Cardiac fibroblast (primary cell): Measurements from ENCODE around the gene CHD2.

ENCODE experiments used
- DNase-seq, 2 donors: peaks; one replicate each; pipeline versions ENCODE4 v3.0.0 to v3.0.0-alpha.2; 2010; ENCODE audit warnings: low read depth in 2 of 2
- H3K4me3 ChIP-seq, 2 donors: replicated peaks in 1 of 2; 1 replicate in 1 of 2; 2 replicates in 1 of 2; pipeline ENCODE4 v1.5.1; 2011; ENCODE audit warnings: low read depth in 2 of 2, low read length in 2 of 2, mild to moderate bottlenecking in 2 of 2, moderate library complexity in 1 of 2
- TF ChIP-seq, protein P1 (sequence below): IDR thresholded peaks from one replicate; pipeline ENCODE4 v1.5.1; 2011; ENCODE audit warnings: low read depth, mild to moderate bottlenecking, low read length, inconsistent platforms

Gene CHD2

DNA sequence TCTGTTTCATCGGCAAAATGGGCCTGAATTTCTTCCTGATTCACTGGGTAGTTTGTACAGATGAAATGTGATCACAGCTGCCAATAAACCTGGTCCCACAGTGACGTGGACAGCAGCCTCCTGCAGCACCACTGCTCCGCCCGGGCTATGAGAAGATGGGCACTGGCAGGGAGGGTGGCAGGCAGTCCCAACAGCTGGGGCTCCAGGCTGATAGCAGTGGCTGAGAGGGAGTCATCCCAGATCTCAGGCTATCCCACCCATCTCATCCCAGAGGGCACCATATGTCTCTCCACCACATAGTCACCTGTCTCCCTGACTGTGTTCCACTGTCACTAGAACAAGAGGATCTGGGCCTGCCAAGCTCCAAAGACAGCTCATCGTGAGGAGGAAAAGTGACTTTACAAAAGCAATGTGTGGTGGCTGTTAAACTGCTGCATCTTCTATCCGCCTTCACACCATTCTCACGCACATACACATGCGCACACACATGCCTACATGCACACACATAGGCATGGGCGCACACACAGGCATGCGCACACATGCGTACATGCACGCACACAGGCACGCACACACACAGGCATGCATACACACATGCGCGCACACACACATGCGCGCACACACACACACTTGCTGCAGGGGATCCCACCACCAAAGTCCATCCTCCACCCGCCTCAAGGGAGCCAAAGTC lies 142.7 kb downstream of the CHD2 start:
- DNase-seq: no peak
- TF ChIP-seq, protein P1, sequence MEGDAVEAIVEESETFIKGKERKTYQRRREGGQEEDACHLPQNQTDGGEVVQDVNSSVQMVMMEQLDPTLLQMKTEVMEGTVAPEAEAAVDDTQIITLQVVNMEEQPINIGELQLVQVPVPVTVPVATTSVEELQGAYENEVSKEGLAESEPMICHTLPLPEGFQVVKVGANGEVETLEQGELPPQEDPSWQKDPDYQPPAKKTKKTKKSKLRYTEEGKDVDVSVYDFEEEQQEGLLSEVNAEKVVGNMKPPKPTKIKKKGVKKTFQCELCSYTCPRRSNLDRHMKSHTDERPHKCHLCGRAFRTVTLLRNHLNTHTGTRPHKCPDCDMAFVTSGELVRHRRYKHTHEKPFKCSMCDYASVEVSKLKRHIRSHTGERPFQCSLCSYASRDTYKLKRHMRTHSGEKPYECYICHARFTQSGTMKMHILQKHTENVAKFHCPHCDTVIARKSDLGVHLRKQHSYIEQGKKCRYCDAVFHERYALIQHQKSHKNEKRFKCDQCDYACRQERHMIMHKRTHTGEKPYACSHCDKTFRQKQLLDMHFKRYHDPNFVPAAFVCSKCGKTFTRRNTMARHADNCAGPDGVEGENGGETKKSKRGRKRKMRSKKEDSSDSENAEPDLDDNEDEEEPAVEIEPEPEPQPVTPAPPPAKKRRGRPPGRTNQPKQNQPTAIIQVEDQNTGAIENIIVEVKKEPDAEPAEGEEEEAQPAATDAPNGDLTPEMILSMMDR: no peak
- H3K4me3 ChIP-seq: no peak overlapping the region

- no peak for DNase-seq
- no peak overlapping the region for H3K4me3 ChIP-seq
- TF ChIP-seq, protein P1: no peak
Measured at GRCh38 chr15:93043621-93044300, 143.6 kb downstream of the CHD2 start.

GRCh38 chr15:93044301-93045190 lies 144.4 kb downstream of the CHD2 start:
- TF ChIP-seq, protein P1: no peak
- DNase-seq: no peak
- H3K4me3 ChIP-seq: no peak overlapping the region

DNA sequence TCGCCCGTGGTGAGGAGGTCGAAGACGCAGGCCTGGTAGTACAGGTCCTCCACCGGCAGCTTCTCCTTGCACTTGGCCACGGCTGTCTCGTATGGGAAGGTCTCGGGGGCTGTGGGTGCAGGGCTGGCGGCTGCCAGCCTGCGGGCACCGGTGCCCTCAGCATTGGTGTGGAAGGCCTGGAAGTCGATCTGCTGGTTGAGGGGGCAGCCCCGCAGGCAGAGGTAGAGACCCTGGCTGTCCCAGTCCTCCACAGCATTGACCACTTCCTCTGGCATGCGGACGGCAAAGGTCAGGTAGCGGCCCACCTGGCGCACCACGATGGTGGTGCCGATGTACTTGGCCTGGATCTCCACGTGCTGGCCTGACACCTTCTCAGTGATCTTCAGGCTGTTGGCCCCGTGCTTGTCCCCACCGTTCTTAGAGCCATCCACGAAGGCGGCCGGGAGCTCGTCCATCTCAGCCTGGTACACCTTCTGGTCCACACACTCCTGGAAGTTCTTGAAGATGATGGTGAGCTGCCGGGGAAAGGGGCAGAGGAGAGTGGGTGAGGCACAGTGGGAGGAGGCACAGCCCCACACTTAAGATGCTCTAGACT lies 145.2 kb downstream of the CHD2 start:
- H3K4me3 ChIP-seq: no peak overlapping the region
- no peak for DNase-seq
- TF ChIP-seq, protein P1: no peak

GRCh38 chr15:93046120-93046519 lies 146.0 kb downstream of the CHD2 start:
- H3K4me3 ChIP-seq: no peak overlapping the region
- no peak for DNase-seq
- TF ChIP-seq, protein P1: no peak

- TF ChIP-seq, protein P1: no peak
Measured at GRCh38 chr15:93046721-93047120, 146.6 kb downstream of the CHD2 start.

More at GRCh38 chr15:93046721-93047120, 146.6 kb downstream of the CHD2 start:
- DNase-seq: no peak
- no peak overlapping the region for H3K4me3 ChIP-seq
